Esophagus squamous epithelium (tissue), 5 donors: ENCODE data around the gene VAX1. TPM values are rescaled to one million over a fixed set of nuclear protein-coding genes. Genes with fewer than 3 reads are reported as not detected.

Experiments
- DNase-seq: peaks from one replicate; lab custom pipeline; 2025; lab: John Stamatoyannopoulos, UW
- H3K27ac ChIP-seq, 4 donors: fragments of 200-600 bp; sonication (generic); one replicate each; pipeline ENCODE4 v1.5.1; 2016 to 2019; ENCODE audit warnings: mild to moderate bottlenecking in 1 of 4
- H3K27me3 ChIP-seq, 4 donors: fragments of 200-600 bp; sonication (generic); 1 replicate in 3 of 4; 2 replicates in 1 of 4; pipeline versions ENCODE4 v1.5.1 to v1.6.0; 2017 to 2021; ENCODE audit warnings: antibody characterized with exemption in 1 of 4
- H3K36me3 ChIP-seq, 3 donors: fragments of 200-600 bp; sonication (generic); one replicate each; pipeline ENCODE4 v1.5.1; 2016 to 2019
- H3K4me1 ChIP-seq, 3 donors: fragments of 200-600 bp; sonication (generic); one replicate each; pipeline ENCODE4 v1.5.1; 2017 to 2019
- H3K4me3 ChIP-seq, 4 donors: fragments of 200-600 bp; sonication (generic); 1 replicate in 3 of 4; 2 replicates in 1 of 4; pipeline ENCODE4 v1.5.1; 2016 to 2019; ENCODE audit warnings: mild to moderate bottlenecking in 2 of 4, moderate library complexity in 1 of 4
- H3K9me3 ChIP-seq, 3 donors: fragments of 200-600 bp; sonication (generic); one replicate each; pipeline ENCODE4 v1.5.1; 2016 to 2019
- CTCF ChIP-seq, 6 experiments: fragments of 450-650 bp in 4 of 6; fragments of 200-600 bp in 2 of 6; sonication (generic) in 2 of 6; IDR thresholded peaks; one replicate each; pipeline ENCODE4 v1.5.1; 2016 to 2019; ENCODE audit warnings: antibody characterized with exemption in 6 of 6, mild to moderate bottlenecking in 4 of 6, moderate library complexity in 4 of 6
- POLR2A ChIP-seq, 4 donors: fragments of 450-650 bp; IDR thresholded peaks; one replicate each; pipeline ENCODE4 v1.6.1; 2017; ENCODE audit warnings: antibody characterized with exemption in 4 of 4, mild to moderate bottlenecking in 4 of 4, moderate library complexity in 3 of 4
- WGBS, 2 donors: methylation state at CpG; one replicate each; pipeline ENCODE4 v1.1.5; 2018; 5-methylcytosine and 5-hydroxymethylcytosine counted together
- intact Hi-C: fragments of 100-400 bp; cut with DNase I; formaldehyde crosslinking; loops from one replicate; pipeline ENCODE4 v1.15.0; 2022
- total RNA-seq, 4 donors: library from RNA; depleted of rRNA; stranded (reverse); fragments of >200 nt; gene quantifications; one replicate each; pipeline ENCODE4 v1.1.0, GENCODE V29; 2016
- donor health status: DM: yes; HTN: yes; CAD: no.

VAX1 gene
- total RNA-seq, 4 donors from 2014 or later = 0.13 TPM; not detected in 3

- WGBS, 2 donors = 10% methylated on average over 8 to 20 of the region's 41 CpGs
- H3K9me3 ChIP-seq = no peaks in the 10 kb centered on the region
- DNase-seq = no peak
- intact Hi-C loops = no loop called here
- peaks cover 34 to 62% (median 38%) of the 10 kb centered on the region in 3 donors for H3K4me1 ChIP-seq
- no peak for TF ChIP-seq POLR2A (IDR thresholded peaks at IDR 0.05)
- TF ChIP-seq CTCF (IDR thresholded peaks at IDR 0.05) = no peak
- no peak overlapping the region for H3K27ac ChIP-seq
- H3K4me3 ChIP-seq = no peak overlapping the region
- H3K27me3 ChIP-seq = peaks cover 41 to 100% (median 68%) of the 10 kb centered on the region in 4 donors
- H3K36me3 ChIP-seq = no peaks in the 10 kb centered on the region
These were observed 28.6 kb upstream of the VAX1 start for GRCh38 chr10:117166418-117167345.

- Histone ChIP-seq H3K27me3 (peaks cover 41 to 100% (median 70%) of the 10 kb centered on the region in 4 donors), H3K4me1 (peaks cover 34 to 62% (median 38%) of the 10 kb centered on the region in 3 donors), H3K36me3 (no peaks in the 10 kb centered on the region), H3K4me3 (peak overlapping the region in 3 of 4 donors; percentile 14 to 45 (median 18)), H3K27ac (no peak overlapping the region), H3K9me3 (no peaks in the 10 kb centered on the region)
- DNase-seq = no peak
- TF ChIP-seq POLR2A (IDR thresholded peaks at IDR 0.05) = no peak
- peak in 4 of 6 experiments; percentile 29 to 60 (median 34) for TF ChIP-seq CTCF (IDR thresholded peaks at IDR 0.05)
- WGBS, 2 donors = 1 to 4% methylated on average over 8 to 15 of the region's 51 CpGs
- intact Hi-C loops = no loop called here
These were observed 27.7 kb upstream of the VAX1 start for GRCh38 chr10:117165538-117166417.

- H3K36me3 ChIP-seq = no peaks in the 10 kb centered on the region
- H3K27ac ChIP-seq = no peak overlapping the region
- intact Hi-C loops = no loop called here
- 7 to 8% methylated on average over 31 to 32 of the region's 32 CpGs for WGBS, 2 donors
- no peaks in the 10 kb centered on the region for H3K9me3 ChIP-seq
- no peak for DNase-seq
- peak overlapping the region in 3 of 4 donors; percentile 14 to 45 (median 18) for H3K4me3 ChIP-seq
- peaks cover 34 to 62% (median 38%) of the 10 kb centered on the region in 3 donors for H3K4me1 ChIP-seq
- peaks cover 41 to 100% (median 71%) of the 10 kb centered on the region in 4 donors for H3K27me3 ChIP-seq
- TF ChIP-seq POLR2A (IDR thresholded peaks at IDR 0.05) (no peak), CTCF (IDR thresholded peaks at IDR 0.05) (no peak)
These were observed 26.8 kb upstream of the VAX1 start for GRCh38 chr10:117164592-117165537.

GRCh38 chr10:117163954-117164548, 26.0 kb upstream of the VAX1 start:
- Histone ChIP-seq H3K9me3 (no peaks in the 10 kb centered on the region), H3K27ac (no peak overlapping the region), H3K27me3 (peaks cover 48 to 100% (median 69%) of the 10 kb centered on the region in 4 donors), H3K4me1 (peaks cover 34 to 62% (median 38%) of the 10 kb centered on the region in 3 donors), H3K36me3 (no peaks in the 10 kb centered on the region), H3K4me3 (no peak overlapping the region)
- intact Hi-C loops = no loop called here
- no peak for DNase-seq
- 31 to 34% methylated on average over 14 to 15 of the region's 16 CpGs for WGBS, 2 donors
- TF ChIP-seq POLR2A (IDR thresholded peaks at IDR 0.05) = no peak
- no peak for TF ChIP-seq CTCF (IDR thresholded peaks at IDR 0.05)
